SKM-1 (cell line): ENCODE data around the gene LASP1NB.
"Not testable (repeated sequence)": the region's sequence is repeated elsewhere in the genome, so short reads cannot be mapped to it uniquely, and the experiment has no call there.

Source experiments
- DNase-seq: peaks from one replicate; lab custom pipeline; 2025; ENCODE audit not compliant: unreplicated experiment; lab: John Stamatoyannopoulos, UW

Gene LASP1NB

GRCh38 chr17:38896346-38896954, 29.0 kb upstream of the LASP1NB start:
- DNase-seq: no peak

GRCh38 chr17:38897176-38897575, 28.2 kb upstream of the LASP1NB start:
- DNase-seq: no peak

DNA sequence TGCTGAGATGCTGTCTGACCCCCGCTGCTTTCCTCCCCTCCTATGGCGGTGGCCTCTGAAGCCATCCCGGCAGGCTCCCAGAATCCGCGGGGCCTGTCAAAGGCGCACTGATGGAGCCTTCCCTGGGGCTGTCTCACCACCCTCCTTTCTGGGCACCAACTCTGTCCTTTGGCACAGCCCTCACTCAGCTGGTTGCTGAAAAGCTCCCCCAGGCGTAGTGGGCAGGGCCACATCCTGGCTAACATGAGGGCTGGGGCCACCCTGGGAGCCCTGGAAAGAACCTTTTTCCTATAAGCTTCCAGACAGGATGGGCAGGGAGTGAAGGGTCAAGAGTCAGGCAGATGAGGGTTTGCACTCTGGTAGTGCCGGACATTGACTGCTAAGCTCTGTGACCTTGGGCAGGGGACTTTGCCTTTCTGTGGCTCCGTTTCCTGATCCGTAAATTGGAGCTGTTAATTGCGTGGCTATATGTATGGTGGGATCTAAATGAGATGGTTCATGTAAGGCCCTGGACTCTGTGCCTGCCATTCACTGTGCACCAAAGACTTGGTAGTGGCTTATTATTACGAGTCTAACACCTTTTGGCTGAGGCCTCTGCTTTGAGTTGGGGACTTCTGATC, 27.6 kb upstream of the LASP1NB start:
- no peak for DNase-seq

DNA sequence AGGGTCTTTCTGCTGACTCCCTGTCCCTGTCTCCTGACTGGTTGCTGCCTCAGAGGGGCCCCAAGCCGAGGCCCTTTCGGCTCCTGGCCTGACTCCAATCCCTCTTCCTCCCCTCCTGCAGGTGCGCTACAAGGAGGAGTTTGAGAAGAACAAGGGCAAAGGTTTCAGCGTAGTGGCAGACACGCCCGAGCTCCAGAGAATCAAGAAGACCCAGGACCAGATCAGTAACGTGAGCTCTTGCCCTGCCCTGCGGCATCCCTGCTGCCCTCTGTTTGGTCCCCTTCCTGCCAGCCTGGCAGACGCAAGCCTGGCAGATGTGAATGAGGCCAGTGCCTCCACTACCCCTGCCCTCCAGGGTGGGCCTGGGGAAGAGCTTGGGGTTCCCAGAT, 27.1 kb upstream of the LASP1NB start:
- DNase-seq: no peak

GRCh38 chr17:38898812-38899348, 26.5 kb upstream of the LASP1NB start:
- peak; percentile 53 for DNase-seq

DNA sequence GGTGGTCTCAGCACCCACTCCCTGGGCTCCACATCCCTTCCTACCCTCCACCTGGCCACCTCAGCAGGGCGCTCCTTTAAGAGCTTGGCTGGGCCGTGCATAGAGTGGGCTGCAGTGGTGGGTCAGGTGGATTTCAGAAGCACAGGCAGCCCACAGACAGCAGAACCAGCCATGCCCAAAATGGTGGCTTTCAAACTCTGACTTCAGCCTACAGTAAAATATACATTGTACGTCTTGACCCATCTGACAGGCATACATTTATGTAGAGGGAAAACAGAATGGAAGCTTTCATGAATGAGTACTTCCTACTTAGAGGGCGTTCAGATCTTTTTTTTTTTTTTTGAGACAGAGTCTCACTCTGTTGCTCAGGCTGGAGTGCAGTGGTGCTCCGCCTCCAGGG, 26.0 kb upstream of the LASP1NB start:
- DNase-seq: no peak

GRCh38 chr17:38900978-38901656, 24.3 kb upstream of the LASP1NB start:
- peak; percentile 93 for DNase-seq

- no peak for DNase-seq
These were observed 22.0 kb upstream of the LASP1NB start for GRCh38 chr17:38903404-38903803.

GRCh38 chr17:38904892-38905291, 20.5 kb upstream of the LASP1NB start:
- no peak for DNase-seq

- no peak for DNase-seq
These were observed 20.0 kb upstream of the LASP1NB start for GRCh38 chr17:38905375-38905774.

GRCh38 chr17:38906460-38907228, 18.8 kb upstream of the LASP1NB start:
- no peak for DNase-seq

DNA sequence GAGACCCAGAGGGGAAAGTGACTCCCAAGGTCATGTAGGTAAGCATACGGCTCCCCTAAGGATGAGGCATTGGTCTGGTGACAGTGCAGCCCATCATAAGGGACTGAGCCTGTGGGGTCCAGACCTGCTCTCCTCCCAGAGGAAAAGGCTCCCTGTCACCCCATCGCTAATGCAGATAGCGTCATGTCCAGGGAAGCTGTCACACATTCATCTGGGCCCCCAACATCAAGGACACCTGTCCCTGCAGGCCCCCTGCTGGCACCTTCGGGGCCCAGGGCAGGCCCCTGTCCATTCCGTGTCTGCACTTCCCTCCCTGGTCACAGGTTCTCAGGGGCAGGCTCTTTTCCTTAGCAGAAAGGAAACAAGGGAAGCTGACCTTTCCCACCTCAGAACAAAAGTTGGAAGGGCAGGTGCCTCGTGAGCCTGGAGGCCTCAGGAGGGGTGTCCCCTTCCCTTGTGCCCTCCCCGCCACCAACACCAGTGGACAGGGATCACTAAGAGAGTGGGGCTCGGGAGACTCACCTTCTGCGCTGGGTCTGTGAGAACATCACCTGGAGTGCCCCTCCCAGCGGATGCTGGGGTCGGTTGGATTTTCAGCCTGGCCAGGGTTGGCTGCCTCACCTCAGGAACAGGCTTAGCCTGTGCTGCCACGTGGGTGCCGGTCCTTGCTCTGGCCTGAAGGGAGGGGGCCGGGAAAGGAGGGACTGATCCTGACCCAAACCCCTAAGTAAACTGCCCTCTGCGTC, 17.3 kb upstream of the LASP1NB start:
- DNase-seq: no peak

GRCh38 chr17:38908676-38909181, 16.7 kb upstream of the LASP1NB start:
- no peak for DNase-seq

DNA sequence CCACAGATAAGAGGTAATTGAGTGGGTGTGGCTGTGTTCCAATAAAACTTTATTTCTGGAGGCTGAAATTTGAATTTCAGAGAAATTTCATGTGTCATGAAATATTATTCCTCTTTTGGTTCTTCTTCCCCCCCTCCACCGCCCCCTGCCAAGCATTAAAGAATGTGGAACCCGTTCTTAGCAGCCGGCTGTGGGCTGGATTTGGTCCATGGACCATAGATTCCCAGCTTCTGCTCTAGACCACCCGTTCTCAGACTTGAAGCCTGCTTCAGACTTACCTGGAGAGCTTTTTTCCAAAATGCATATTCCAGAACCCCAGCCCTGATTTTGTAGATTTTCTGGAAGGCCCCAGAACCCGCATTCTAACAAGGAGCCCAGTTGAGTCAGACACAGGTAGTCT, 15.1 kb upstream of the LASP1NB start:
- DNase-seq: no peak

- DNase-seq: no peak
These were observed 14.2 kb upstream of the LASP1NB start for GRCh38 chr17:38911081-38911730.

DNA sequence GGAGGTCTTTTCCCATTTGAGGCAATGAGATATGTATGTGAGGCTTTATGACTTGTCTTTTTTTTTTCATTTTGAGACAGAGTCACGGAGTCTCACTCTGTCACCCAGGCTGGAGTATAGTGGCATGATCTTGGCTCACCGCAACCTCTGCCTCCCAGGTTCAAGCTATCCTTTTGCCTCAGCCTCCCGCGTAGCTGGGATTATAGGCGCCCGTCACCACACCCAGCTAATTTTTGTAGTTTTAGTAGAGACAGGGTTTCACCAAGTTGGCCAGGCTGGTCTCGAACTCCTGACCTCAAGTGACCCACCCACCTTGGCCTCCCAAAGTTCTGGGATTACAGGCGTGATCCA, 13.7 kb upstream of the LASP1NB start:
- DNase-seq: not testable (repeated sequence)

GRCh38 chr17:38912221-38912813, 13.1 kb upstream of the LASP1NB start:
- no peak for DNase-seq

DNA sequence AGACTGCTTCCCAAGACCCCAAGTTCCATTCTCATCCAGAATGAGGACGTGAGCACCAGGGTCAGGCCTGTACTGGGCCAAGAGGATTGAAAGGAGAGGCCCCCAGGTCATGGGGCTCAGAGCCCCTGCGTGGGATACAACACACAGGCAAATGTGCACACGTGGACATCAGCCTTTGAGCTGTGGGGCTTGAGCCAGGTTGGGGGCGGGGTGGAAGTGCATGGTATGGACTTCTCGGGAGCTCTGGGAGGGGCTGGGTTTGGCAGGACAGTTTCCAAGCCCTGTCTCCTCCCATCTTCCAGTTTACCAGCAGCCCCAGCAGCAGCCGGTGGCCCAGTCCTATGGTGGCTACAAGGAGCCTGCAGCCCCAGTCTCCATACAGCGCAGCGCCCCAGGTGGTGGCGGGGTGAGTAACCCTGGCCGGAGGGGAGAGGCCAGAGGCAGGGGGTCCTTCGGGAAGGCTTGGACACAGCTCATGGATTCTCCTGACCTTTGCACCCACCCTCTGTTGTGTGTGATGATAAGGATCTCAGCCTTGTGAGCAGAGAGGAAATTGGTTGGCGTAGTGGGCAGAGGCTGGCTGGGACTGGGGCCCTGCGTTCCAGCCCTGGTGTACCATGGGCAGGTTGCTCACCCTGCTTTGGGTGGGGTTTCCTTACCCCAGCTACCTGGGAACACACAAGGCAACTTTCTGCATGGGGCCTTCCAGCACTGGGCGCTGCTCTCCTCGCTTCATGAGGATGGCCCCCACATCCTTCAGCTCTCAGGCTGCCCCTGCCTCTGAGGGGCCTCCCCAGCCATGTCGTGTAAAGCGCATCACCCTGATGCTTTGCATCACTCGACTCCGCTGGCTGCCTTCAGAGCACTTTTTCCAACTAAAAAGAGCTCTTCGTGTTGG, 10.4 kb upstream of the LASP1NB start:
- no peak for DNase-seq

- no peak for DNase-seq
These were observed 9.8 kb upstream of the LASP1NB start for GRCh38 chr17:38915639-38915995.
